ENCODE measurements around the gene ARL5A.

Gene ARL5A

GRCh38 chr2:151775057-151775740 is 53.0 kb downstream of the ARL5A start:
- no peak overlapping the region; the same call in 1 of the 2 replicates for H3K4me3 ChIP-seq (ENCODE audit: low read length)
- no peak for TF ChIP-seq ZNF274 (IDR thresholded peaks at IDR 0.05; ENCODE audit: low read depth, low read length)

- TF ChIP-seq ZNF274 (IDR thresholded peaks at IDR 0.05; ENCODE audit: low read depth, low read length): no peak
- no peak overlapping the region; the same call in 1 of the 2 replicates for H3K4me3 ChIP-seq (ENCODE audit: low read length)
Measured at GRCh38 chr2:151774506-151774905, 53.7 kb downstream of the ARL5A start.

GRCh38 chr2:151771599-151772358 is 56.4 kb downstream of the ARL5A start:
- no peak overlapping the region for H3K4me3 ChIP-seq (ENCODE audit: low read length)
- no peak for TF ChIP-seq ZNF274 (IDR thresholded peaks at IDR 0.05; ENCODE audit: low read depth, low read length)

- H3K4me3 ChIP-seq (ENCODE audit: low read length): no peak overlapping the region
- TF ChIP-seq ZNF274 (IDR thresholded peaks at IDR 0.05; ENCODE audit: low read depth, low read length): no peak
Measured at GRCh38 chr2:151770995-151771394, 57.2 kb downstream of the ARL5A start.

- no peak overlapping the region for H3K4me3 ChIP-seq (ENCODE audit: low read length)
- no peak for TF ChIP-seq ZNF274 (IDR thresholded peaks at IDR 0.05; ENCODE audit: low read depth, low read length)
Measured at GRCh38 chr2:151769606-151770005, 58.6 kb downstream of the ARL5A start.

GRCh38 chr2:151767536-151767935 is 60.7 kb downstream of the ARL5A start:
- no peak overlapping the region for H3K4me3 ChIP-seq (ENCODE audit: low read length)
- TF ChIP-seq ZNF274 (IDR thresholded peaks at IDR 0.05; ENCODE audit: low read depth, low read length): no peak

GRCh38 chr2:151766437-151767153 is 61.6 kb downstream of the ARL5A start:
- TF ChIP-seq ZNF274 (IDR thresholded peaks at IDR 0.05; ENCODE audit: low read depth, low read length): no peak
- H3K4me3 ChIP-seq (ENCODE audit: low read length): no peak overlapping the region

GRCh38 chr2:151765760-151766410 is 62.3 kb downstream of the ARL5A start:
- TF ChIP-seq ZNF274 (IDR thresholded peaks at IDR 0.05; ENCODE audit: low read depth, low read length): no peak
- no peak overlapping the region for H3K4me3 ChIP-seq (ENCODE audit: low read length)

- no peak for TF ChIP-seq ZNF274 (IDR thresholded peaks at IDR 0.05; ENCODE audit: low read depth, low read length)
- H3K4me3 ChIP-seq (ENCODE audit: low read length): no peak overlapping the region
Measured at GRCh38 chr2:151762694-151763093, 65.5 kb downstream of the ARL5A start.

- no peak for TF ChIP-seq ZNF274 (IDR thresholded peaks at IDR 0.05; ENCODE audit: low read depth, low read length)
- no peak overlapping the region for H3K4me3 ChIP-seq (ENCODE audit: low read length)
Measured at GRCh38 chr2:151761687-151762086, 66.5 kb downstream of the ARL5A start.

- no peak for TF ChIP-seq ZNF274 (IDR thresholded peaks at IDR 0.05; ENCODE audit: low read depth, low read length)
- no peak overlapping the region for H3K4me3 ChIP-seq (ENCODE audit: low read length)
Measured at GRCh38 chr2:151761193-151761592, 67.0 kb downstream of the ARL5A start.

- TF ChIP-seq ZNF274 (IDR thresholded peaks at IDR 0.05; ENCODE audit: low read depth, low read length): no peak
- no peak overlapping the region for H3K4me3 ChIP-seq (ENCODE audit: low read length)
Measured at GRCh38 chr2:151760139-151760650, 68.0 kb downstream of the ARL5A start.

GRCh38 chr2:151758744-151759143 is 69.5 kb downstream of the ARL5A start:
- H3K4me3 ChIP-seq (ENCODE audit: low read length): no peak overlapping the region
- no peak for TF ChIP-seq ZNF274 (IDR thresholded peaks at IDR 0.05; ENCODE audit: low read depth, low read length)

GRCh38 chr2:151757861-151758260 is 70.4 kb downstream of the ARL5A start:
- H3K4me3 ChIP-seq (ENCODE audit: low read length): no peak overlapping the region
- TF ChIP-seq ZNF274 (IDR thresholded peaks at IDR 0.05; ENCODE audit: low read depth, low read length): no peak

All from GM08714 (cell line).